Activated CD4-positive, CD25-positive, alpha-beta regulatory T cell (primary cell): ENCODE measurements around the gene MTCL3.
"Not testable (repeated sequence)": the region's sequence is repeated elsewhere in the genome, so short reads cannot be mapped to it uniquely, and the experiment has no call there.

ENCODE experiments used
- DNase-seq, 4 experiments: peaks; one replicate each; lab custom pipeline; 2025; lab: John Stamatoyannopoulos, UW

Gene MTCL3

DNA sequence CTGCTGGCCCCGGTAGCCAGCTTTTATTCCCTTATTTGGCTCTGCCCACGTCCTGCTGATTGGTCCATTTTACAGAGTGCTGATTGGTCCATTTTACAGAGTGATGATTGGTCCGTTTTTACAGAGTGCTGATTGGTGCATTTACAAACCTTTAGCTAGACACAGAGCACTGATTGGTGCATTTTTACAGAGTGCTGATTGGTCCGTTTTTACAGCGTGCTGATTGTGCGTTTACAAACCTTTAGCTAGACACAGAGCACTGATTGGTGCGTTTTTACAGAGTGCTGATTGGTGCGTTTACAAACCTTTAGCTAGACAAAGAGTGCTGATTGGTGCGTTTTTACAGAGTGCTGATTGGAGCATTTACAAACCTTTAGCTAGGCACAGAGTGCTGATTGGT lies 90.6 kb downstream of the MTCL3 start:
- not testable (repeated sequence) for DNase-seq

DNA sequence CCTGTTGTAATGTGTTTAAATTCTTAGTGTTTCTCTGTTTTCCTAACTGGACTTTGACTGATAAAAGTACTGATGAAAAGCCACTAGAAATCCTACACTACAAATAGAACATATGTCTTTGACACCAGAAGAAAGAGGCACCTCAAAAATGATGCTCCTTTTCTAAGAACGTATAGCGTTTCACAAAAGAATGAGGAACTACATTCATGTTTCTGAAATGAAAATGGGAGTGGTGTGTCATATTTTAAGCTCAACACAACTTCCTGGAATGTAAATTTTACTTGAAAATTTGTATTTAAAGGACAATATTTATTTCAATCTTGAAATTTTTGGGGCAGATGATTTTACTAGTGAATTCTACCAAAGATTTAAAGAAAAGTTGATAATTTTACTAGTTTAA lies 95.2 kb downstream of the MTCL3 start:
- no peak for DNase-seq
